Measurements from ENCODE around the gene PTPN14. TPM values are rescaled to one million over a fixed set of nuclear protein-coding genes. Genes with fewer than 3 reads are reported as not detected.
A peak's percentile ranks its signal among the peaks of the same experiment; 100 is the strongest.

PTPN14 gene
- total RNA-seq, 6 experiments from 2014 or later: 1.6 to 4.6 (median 2.1) TPM

DNA sequence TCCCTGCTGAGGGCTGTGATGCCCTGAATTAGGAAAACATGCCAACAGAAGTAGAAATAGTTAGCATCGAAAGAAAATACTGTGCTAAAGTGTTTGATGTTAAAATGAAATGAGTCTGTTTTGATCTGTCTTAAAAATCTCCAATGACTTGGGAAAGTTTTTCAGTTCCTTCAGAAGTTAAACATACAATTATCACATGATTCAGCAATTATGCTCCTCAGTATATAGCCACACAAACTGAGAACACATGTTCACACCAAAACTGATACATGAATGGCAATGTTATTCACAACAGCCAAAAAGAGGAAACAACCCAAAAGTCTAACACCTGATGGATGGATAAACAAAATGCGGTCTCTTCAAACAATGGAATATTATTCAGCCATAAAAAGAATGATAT, 130.6 kb downstream of the PTPN14 start:
- DNase-seq: no peak
- H3K9me3 ChIP-seq: no peaks in the 10 kb centered on the region
- H3K27me3 ChIP-seq: no peaks in the 10 kb centered on the region
- no peak for ATAC-seq
- H3K36me3 ChIP-seq: no peaks in the 10 kb centered on the region
- WGBS (ENCODE audit: insufficient coverage, low coverage, low lambda C conversion rate, missing lambda C conversion rate): 36% methylated on average over 2 of the region's 2 CpGs
- no peak overlapping the region for H3K27ac ChIP-seq
- no peak for TF ChIP-seq POLR2A (IDR thresholded peaks at IDR 0.05)
- TF ChIP-seq, protein P1, sequence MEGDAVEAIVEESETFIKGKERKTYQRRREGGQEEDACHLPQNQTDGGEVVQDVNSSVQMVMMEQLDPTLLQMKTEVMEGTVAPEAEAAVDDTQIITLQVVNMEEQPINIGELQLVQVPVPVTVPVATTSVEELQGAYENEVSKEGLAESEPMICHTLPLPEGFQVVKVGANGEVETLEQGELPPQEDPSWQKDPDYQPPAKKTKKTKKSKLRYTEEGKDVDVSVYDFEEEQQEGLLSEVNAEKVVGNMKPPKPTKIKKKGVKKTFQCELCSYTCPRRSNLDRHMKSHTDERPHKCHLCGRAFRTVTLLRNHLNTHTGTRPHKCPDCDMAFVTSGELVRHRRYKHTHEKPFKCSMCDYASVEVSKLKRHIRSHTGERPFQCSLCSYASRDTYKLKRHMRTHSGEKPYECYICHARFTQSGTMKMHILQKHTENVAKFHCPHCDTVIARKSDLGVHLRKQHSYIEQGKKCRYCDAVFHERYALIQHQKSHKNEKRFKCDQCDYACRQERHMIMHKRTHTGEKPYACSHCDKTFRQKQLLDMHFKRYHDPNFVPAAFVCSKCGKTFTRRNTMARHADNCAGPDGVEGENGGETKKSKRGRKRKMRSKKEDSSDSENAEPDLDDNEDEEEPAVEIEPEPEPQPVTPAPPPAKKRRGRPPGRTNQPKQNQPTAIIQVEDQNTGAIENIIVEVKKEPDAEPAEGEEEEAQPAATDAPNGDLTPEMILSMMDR (IDR thresholded peaks at IDR 0.05): no peak
- intact Hi-C loops (cut with DNase I): no loop called here
- H3K4me3 ChIP-seq: no peak overlapping the region
- no peaks in the 10 kb centered on the region for H3K4me1 ChIP-seq

DNA sequence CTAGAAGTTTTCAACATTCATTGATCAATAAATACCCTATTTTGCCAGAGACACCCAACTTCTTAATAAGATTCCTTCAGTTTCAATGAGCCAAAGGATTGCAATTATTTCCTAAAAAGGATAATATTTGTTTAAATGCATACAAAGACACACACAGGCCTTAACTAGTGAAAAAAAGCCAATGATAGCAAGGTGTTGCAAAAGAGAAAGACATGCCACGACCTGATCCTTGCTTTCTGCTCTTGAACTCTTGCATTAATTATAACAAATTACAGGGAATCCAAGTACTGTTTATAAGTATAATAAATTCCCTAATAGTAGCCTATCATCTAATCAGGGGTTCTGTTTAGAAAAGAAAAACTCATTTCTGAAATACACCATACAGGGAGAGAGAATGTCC, 131.1 kb downstream of the PTPN14 start:
- Histone ChIP-seq H3K36me3 (no peaks in the 10 kb centered on the region), H3K4me3 (no peak overlapping the region), H3K4me1 (no peaks in the 10 kb centered on the region), H3K9me3 (no peaks in the 10 kb centered on the region), H3K27me3 (no peaks in the 10 kb centered on the region), H3K27ac (no peak overlapping the region)
- ATAC-seq (no peak), DNase-seq (no peak)
- WGBS (ENCODE audit: insufficient coverage, low coverage, low lambda C conversion rate, missing lambda C conversion rate): 28% methylated on average over 1 of the region's 1 CpG
- intact Hi-C loops (cut with DNase I): no loop called here
- TF ChIP-seq, protein P1 (IDR thresholded peaks at IDR 0.05): no peak
- TF ChIP-seq POLR2A (IDR thresholded peaks at IDR 0.05): no peak

DNA sequence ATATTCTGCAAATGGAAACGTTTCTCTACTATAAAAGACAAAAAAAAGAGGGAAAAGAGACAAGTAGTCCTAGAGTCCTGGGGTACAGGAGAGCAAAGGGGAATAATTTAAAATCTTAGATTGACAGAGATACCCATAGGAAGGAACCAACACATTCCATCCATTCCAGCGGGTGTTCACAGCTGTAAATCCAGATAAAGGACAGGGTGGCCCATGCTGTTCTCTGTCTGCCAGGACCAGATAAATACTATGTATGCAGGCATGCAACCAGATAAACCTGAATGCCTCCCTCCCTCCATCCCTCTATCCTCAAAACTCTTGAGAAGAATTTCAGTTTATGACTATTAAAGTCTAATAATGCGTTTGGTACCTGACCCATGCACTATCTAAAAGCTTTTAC, 131.8 kb downstream of the PTPN14 start:
- no peak for DNase-seq

DNA sequence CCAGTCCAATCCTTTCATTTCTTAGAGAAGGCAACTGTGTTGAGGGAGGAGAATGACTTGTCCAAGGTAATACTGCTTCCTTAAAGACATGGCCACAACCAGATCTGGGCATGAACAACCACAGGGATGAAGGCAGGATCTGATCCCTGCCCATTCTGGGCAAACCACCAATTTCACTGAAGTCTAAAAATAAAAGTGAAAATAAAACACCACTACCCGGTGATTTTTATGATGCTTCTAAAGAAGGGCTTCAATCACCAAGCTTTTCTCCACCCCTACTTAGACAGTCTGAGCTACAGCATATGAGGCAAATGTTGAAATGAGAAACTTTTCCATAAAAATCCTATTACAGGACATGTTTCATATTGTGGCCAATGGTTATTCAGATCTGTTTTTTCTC, 133.0 kb downstream of the PTPN14 start:
- intact Hi-C loops (cut with DNase I): no loop called here

More for the DNA sequence above, 131.8 kb downstream of the PTPN14 start:
- Histone ChIP-seq H3K36me3 (no peaks in the 10 kb centered on the region), H3K4me1 (no peaks in the 10 kb centered on the region), H3K27ac (no peak overlapping the region), H3K4me3 (no peak overlapping the region), H3K27me3 (no peaks in the 10 kb centered on the region), H3K9me3 (no peaks in the 10 kb centered on the region)
- intact Hi-C loops (cut with DNase I): no loop called here
- TF ChIP-seq, protein P1 (IDR thresholded peaks at IDR 0.05): no peak
- TF ChIP-seq POLR2A (IDR thresholded peaks at IDR 0.05): no peak
- WGBS (ENCODE audit: insufficient coverage, low coverage, low lambda C conversion rate, missing lambda C conversion rate): 64% methylated on average over 3 of the region's 3 CpGs
- ATAC-seq: no peak

More for the DNA sequence above, 133.0 kb downstream of the PTPN14 start:
- TF ChIP-seq, protein P1 (IDR thresholded peaks at IDR 0.05): no peak
- TF ChIP-seq POLR2A (IDR thresholded peaks at IDR 0.05): no peak
- H3K4me1 ChIP-seq: no peaks in the 10 kb centered on the region
- H3K27ac ChIP-seq: no peak overlapping the region
- H3K4me3 ChIP-seq: no peak overlapping the region
- ATAC-seq (peak in 1 of 4 donors; percentile 25), DNase-seq (no peak)
- no peaks in the 10 kb centered on the region for H3K9me3 ChIP-seq
- 48% methylated on average over 1 of the region's 1 CpG for WGBS (ENCODE audit: insufficient coverage, low coverage, low lambda C conversion rate, missing lambda C conversion rate)
- no peaks in the 10 kb centered on the region for H3K27me3 ChIP-seq
- H3K36me3 ChIP-seq: no peaks in the 10 kb centered on the region
